ENCODE measurements around the gene BLTP3B. TPM values are rescaled to one million over a fixed set of nuclear protein-coding genes. Genes with fewer than 3 reads are reported as not detected.

Gene BLTP3B
- total RNA-seq, 1 donor from 2014 or later = 22.5 TPM

DNA sequence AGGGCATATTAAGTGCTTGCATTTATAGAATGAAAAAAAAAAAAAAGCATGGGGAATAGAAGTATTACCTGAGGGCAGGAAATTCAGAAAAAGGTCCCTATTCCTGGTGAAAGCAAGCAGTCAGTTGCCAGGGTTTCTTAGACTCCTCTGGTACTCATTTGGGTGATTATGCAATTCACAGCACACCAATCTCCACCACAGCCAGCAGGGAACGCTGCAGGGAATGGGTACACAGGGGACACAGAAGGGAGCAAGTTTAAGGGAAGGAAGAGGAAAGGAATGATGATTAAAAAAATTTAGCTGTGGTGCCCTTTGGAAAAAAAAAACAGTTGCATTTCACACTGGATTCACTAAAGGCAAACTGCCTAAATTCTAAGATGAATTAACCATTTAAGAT lies 14.2 kb downstream of the BLTP3B start:
- CTCF ChIA-PET = no interaction called here
- no peak for DNase-seq
- H3K4me3 Mint-ChIP-seq = no peak overlapping the region

DNA sequence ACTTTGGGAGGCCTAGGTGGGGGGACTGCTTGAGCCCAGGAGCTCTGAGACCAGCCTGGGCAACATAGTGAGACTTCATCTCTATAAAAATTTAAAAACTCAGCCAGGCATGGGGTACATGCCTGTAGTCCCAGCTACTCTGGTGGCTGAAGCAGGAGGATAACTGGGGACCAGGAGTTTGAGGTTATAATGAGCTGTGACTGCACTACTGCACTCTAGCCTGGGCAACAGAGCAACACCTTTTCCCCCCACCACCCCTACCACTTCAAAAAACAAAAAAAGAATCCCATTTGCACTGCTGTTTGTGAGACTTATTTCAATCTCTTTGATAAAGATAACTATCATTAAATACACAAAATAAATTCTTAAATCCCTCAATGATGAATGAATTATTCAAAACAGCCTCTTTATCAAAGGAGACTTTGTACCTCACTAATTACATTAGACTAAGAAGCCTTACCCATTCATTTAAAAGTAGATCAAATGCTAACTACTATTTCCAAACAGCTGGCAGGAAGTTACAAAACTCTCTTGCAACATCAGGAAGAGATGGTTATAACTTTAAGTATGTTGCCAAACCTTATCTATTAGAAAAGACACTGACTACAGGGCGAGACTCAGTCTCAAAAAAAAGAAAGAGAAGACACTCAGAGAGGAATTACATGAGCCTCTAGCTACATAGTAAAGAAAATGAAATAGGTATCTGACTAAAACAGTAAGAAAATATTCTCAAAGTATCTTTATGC lies 14.7 kb downstream of the BLTP3B start:
- H3K36me3 Mint-ChIP-seq (ENCODE audit: low read depth) = peaks cover 9% of the 10 kb centered on the region
- CTCF ChIA-PET = interaction anchor here (0.8 to 1.3 kb wide), 2 partner anchors 11 to 27 kb away, joined by 3 read pairs; no protein-coding TSS in a partner anchor
- ATAC-seq (ENCODE audit: low read depth) (no peak), DNase-seq (no peak)
- H3K9me3 Mint-ChIP-seq = no peaks in the 10 kb centered on the region
- H3K4me3 Mint-ChIP-seq = no peak overlapping the region
- peaks cover 23% of the 10 kb centered on the region for H3K4me1 Mint-ChIP-seq
- POLR2A ChIA-PET = no interaction called here
- intact Hi-C loops (cut with micrococcal nuclease) = no loop called here
- TF ChIP-seq, protein P1, sequence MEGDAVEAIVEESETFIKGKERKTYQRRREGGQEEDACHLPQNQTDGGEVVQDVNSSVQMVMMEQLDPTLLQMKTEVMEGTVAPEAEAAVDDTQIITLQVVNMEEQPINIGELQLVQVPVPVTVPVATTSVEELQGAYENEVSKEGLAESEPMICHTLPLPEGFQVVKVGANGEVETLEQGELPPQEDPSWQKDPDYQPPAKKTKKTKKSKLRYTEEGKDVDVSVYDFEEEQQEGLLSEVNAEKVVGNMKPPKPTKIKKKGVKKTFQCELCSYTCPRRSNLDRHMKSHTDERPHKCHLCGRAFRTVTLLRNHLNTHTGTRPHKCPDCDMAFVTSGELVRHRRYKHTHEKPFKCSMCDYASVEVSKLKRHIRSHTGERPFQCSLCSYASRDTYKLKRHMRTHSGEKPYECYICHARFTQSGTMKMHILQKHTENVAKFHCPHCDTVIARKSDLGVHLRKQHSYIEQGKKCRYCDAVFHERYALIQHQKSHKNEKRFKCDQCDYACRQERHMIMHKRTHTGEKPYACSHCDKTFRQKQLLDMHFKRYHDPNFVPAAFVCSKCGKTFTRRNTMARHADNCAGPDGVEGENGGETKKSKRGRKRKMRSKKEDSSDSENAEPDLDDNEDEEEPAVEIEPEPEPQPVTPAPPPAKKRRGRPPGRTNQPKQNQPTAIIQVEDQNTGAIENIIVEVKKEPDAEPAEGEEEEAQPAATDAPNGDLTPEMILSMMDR (IDR thresholded peaks at IDR 0.05) = no peak
- no peaks in the 10 kb centered on the region for H3K27me3 Mint-ChIP-seq
- no peak overlapping the region for H3K27ac Mint-ChIP-seq

More for the DNA sequence above, 14.2 kb downstream of the BLTP3B start:
- Mint-ChIP-seq H3K27me3 (no peaks in the 10 kb centered on the region), H3K27ac (no peak overlapping the region), H3K4me1 (peaks cover 26% of the 10 kb centered on the region), H3K9me3 (no peaks in the 10 kb centered on the region), H3K36me3 (ENCODE audit: low read depth) (peaks cover 9% of the 10 kb centered on the region)
- intact Hi-C loops (cut with micrococcal nuclease) = no loop called here
- POLR2A ChIA-PET = no interaction called here
- TF ChIP-seq, protein P1 (IDR thresholded peaks at IDR 0.05) = no peak
- no peak for ATAC-seq (ENCODE audit: low read depth)

DNA sequence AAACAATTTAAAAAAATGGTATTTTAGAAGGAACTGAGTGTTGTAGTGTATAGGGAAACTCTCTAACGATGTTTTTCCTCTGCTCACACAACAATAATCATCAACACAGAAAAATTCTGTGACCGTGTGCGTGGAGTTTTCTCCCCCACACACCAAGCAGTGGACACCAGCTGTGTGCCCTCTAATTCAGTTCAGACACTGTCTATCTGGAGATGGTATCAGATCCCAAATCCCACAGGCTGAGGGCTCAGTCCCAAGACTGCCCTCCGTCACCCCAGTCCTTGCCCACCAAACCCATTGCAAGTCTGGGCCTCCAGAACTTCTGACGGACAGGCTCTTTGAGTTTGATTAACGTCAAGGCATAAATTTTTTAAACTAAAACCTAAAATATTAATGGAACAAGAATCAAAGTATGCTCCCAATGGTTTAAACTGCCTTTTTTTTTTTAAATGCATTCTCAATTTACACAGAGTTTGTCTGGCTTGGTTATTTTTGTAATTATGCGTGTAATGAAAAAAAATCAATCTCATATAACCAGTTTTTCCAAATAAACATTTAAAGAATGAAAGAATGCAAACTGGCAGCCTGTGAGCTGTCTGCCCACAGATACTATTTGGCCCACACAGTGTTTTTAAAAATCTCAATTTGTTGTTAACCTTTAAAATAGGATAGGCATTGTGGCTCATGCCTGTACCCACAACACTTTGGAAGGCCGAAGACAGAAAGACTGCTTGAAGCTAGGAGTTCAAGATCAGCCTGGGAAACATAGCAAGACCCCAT lies 19.2 kb downstream of the BLTP3B start:
- Mint-ChIP-seq H3K9me3 (peaks cover 3% of the 10 kb centered on the region), H3K27me3 (no peaks in the 10 kb centered on the region), H3K4me1 (peaks cover 12% of the 10 kb centered on the region), H3K4me3 (no peak overlapping the region), H3K36me3 (ENCODE audit: low read depth) (peaks cover 12% of the 10 kb centered on the region), H3K27ac (no peak overlapping the region)
- no peak for ATAC-seq (ENCODE audit: low read depth)
- no peak for DNase-seq
- ChIA-PET CTCF (no interaction called here), POLR2A (no interaction called here)
- TF ChIP-seq, protein P1 (IDR thresholded peaks at IDR 0.05) = no peak
- intact Hi-C loops (cut with micrococcal nuclease) = no loop called here

DNA sequence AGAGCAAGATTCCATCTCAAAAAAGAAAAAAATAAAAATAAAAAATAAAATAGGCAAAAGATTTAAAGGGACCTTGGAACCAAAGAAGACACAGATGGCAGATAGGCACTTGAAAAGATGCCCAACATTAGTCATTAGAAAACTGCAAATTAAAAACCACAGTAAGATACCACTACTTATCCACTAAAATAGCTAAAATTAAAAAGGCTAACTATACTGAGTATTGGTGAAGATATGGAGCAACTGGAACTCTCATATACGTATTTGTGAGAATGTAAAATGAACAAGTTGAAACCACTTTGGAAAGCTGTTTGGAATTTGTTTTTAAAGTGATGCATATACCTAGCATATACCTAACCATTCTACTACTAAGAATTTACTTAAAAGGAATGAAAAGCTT lies 22.3 kb downstream of the BLTP3B start:
- peaks cover 14% of the 10 kb centered on the region for H3K36me3 Mint-ChIP-seq (ENCODE audit: low read depth)
- peaks cover 14% of the 10 kb centered on the region for H3K4me1 Mint-ChIP-seq
- CTCF ChIA-PET = no interaction called here
- H3K4me3 Mint-ChIP-seq = no peak overlapping the region
- no peaks in the 10 kb centered on the region for H3K27me3 Mint-ChIP-seq
- DNase-seq (no peak), ATAC-seq (ENCODE audit: low read depth) (no peak)
- POLR2A ChIA-PET = no interaction called here
- TF ChIP-seq, protein P1 (IDR thresholded peaks at IDR 0.05) = no peak
- H3K27ac Mint-ChIP-seq = no peak overlapping the region
- peaks cover 3% of the 10 kb centered on the region for H3K9me3 Mint-ChIP-seq
- intact Hi-C loops (cut with micrococcal nuclease) = no loop called here

DNA sequence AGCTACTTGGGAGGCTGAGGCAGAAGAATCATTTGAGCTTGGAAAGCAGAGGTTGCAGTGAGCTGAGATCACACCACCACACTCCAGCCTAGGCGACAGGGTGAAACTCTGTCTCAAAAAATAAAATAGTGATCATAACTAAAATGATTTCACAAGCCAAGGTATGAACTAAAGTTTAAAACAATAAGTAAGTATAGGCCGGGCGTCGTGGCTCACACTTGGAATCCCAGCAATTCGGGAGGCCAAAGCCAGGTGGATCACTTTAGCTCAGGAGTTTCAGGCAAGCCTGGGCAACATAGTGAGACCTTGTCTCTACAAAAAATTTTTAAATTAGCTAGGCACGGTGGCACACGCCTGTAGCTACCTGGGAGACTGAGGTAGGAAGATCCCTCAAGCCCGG lies 27.4 kb downstream of the BLTP3B start:
- intact Hi-C loops (cut with micrococcal nuclease) = no loop called here

More for the DNA sequence above, 27.4 kb downstream of the BLTP3B start:
- TF ChIP-seq, protein P1 (IDR thresholded peaks at IDR 0.05) = no peak
- CTCF ChIA-PET = no interaction called here
- Mint-ChIP-seq H3K9me3 (peaks cover 2% of the 10 kb centered on the region), H3K27me3 (no peaks in the 10 kb centered on the region), H3K27ac (peak overlapping the region; percentile 46), H3K4me1 (peaks cover 32% of the 10 kb centered on the region), H3K4me3 (no peak overlapping the region), H3K36me3 (ENCODE audit: low read depth) (peaks cover 14% of the 10 kb centered on the region)
- ATAC-seq (ENCODE audit: low read depth) = no peak
- DNase-seq = no peak
- POLR2A ChIA-PET = no interaction called here
